Chondrocyte (in vitro differentiated cells): ENCODE measurements around the gene WDR90. TPM values are rescaled to one million over a fixed set of nuclear protein-coding genes. Genes with fewer than 3 reads are reported as not detected.

Source experiments
- DNase-seq: peaks from one replicate; pipeline ENCODE4 v3.0.0; 2021; ENCODE audit warnings: mixed read lengths, low spot score
- H3K27ac Mint-ChIP-seq: one replicate; pipeline ENCODE4 v1.8.0; 2021; ENCODE audit warnings: mild to moderate bottlenecking, moderate library complexity, mixed read lengths; ENCODE audit not compliant: unreplicated experiment
- H3K27me3 Mint-ChIP-seq: 2 replicates; pipeline ENCODE4 v1.8.0; 2021; ENCODE audit warnings: low read depth, mixed read lengths
- H3K36me3 Mint-ChIP-seq: 2 replicates; pipeline ENCODE4 v1.8.0; 2021; ENCODE audit warnings: low read depth, mixed read lengths
- H3K4me1 Mint-ChIP-seq: 2 replicates; pipeline ENCODE4 v1.8.0; 2021; ENCODE audit warnings: low read depth, mild to moderate bottlenecking, mixed read lengths
- H3K4me3 Mint-ChIP-seq: one replicate; pipeline ENCODE4 v1.8.0; 2021; ENCODE audit warnings: mild to moderate bottlenecking, moderate library complexity, mixed read lengths; ENCODE audit not compliant: unreplicated experiment
- H3K9me3 Mint-ChIP-seq: 2 replicates; pipeline ENCODE4 v1.8.0; 2021; ENCODE audit warnings: low read depth, mixed read lengths
- total RNA-seq: library from RNA; stranded (reverse); gene quantifications from 3 replicates; pipeline ENCODE4 v1.2.1, GENCODE V29; 2021
- TF ChIP-seq, protein P1 (sequence below): fragments of 200-600 bp; sonication (generic); IDR thresholded peaks from 2 replicates; pipeline ENCODE4 v1.5.0; 2021; ENCODE audit warnings: antibody characterized with exemption, mild to moderate bottlenecking, moderate library complexity

Gene WDR90
- total RNA-seq, 1 donor from 2014 or later: 17.0 TPM

DNA sequence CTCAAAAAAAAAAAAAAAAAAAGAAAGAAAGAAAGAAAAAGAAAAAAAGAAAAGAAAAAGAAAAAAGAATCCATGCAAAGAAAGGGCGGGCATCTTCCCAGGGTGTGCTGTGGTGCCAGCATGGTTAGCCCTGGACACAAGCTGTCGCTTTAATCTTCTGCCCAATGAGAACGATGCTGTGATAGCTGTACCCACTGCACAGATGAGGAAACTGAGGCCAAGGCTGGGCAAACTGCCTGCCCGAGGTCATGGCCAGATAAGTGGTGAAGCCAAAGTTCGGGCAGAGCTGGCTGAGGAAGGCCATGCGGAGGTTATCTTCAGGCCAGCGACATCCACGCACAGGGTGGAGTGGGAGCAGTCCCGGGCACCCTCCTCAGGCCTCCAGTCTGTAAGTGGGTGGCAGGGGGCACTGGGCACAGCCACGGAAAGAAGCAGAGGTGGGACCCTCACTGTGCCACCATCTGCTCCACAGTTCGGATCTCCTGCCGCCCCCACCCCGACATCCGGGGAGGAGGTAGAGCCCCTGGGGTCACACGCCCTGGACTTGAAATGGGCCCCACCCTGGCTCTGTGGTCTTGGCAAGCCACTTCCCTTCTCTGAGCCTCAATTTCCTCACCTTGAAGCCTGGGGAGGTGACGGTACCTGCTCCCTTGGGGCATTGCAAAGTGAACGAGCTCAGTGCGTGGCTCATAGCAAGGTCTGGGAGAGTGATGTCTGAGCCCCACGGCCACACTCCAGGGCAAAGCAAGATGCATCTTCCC, 49.9 kb downstream of the WDR90 start:
- no peak for DNase-seq
- Mint-ChIP-seq H3K36me3 (peaks cover 1% of the 10 kb centered on the region), H3K27me3 (peaks cover 29% of the 10 kb centered on the region), H3K27ac (no peak overlapping the region), H3K9me3 (no peaks in the 10 kb centered on the region), H3K4me1 (no peaks in the 10 kb centered on the region), H3K4me3 (no peak overlapping the region)
- TF ChIP-seq, protein P1, sequence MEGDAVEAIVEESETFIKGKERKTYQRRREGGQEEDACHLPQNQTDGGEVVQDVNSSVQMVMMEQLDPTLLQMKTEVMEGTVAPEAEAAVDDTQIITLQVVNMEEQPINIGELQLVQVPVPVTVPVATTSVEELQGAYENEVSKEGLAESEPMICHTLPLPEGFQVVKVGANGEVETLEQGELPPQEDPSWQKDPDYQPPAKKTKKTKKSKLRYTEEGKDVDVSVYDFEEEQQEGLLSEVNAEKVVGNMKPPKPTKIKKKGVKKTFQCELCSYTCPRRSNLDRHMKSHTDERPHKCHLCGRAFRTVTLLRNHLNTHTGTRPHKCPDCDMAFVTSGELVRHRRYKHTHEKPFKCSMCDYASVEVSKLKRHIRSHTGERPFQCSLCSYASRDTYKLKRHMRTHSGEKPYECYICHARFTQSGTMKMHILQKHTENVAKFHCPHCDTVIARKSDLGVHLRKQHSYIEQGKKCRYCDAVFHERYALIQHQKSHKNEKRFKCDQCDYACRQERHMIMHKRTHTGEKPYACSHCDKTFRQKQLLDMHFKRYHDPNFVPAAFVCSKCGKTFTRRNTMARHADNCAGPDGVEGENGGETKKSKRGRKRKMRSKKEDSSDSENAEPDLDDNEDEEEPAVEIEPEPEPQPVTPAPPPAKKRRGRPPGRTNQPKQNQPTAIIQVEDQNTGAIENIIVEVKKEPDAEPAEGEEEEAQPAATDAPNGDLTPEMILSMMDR: no peak

DNA sequence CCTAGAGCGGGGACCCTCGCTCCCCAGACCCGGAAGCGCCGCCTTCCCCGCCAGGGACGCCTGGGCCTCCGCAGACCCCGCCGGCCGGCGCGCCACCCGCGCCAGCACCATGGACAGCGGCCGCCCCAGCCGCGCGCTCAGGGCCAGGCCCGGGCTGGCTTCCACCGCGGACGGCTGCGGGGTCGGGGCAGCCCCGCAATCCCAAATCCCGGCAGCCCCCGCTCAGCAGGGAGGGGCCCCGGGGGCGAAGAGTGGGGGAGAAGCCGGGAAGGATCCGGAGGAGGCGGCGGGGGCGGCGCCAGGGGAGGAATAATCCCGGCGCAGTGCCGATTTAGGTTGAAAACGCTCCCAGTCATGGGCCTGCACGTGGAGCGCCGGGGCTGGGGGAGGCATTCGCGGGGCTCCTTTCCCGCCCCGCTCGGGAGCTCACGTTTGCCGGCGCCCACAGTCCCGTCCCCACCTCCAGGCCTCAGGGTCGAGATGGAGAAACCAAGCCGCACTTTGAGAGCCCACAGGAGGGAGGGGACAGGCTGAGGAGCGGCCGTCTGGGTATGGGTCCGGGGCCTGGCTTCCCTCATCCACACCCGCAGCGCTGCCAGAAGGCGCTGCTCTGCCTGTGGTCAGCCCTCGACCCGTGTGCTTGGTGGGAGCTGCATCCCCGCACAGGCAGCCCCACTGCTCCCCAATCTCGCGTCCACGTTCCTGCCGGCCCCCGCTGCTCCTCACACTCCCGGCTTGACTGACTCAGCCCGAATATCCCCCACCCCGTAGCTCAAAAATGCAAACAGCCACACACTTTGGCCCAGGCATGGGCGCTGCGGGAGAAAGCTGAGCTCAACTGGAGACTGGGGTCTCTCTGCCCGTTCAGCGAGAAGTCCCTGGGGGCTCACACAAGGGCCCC, 51.8 kb downstream of the WDR90 start:
- H3K4me3 Mint-ChIP-seq: no peak overlapping the region
- TF ChIP-seq, protein P1: no peak
- H3K27me3 Mint-ChIP-seq: peaks cover 25% of the 10 kb centered on the region
- H3K27ac Mint-ChIP-seq: no peak overlapping the region
- H3K36me3 Mint-ChIP-seq: peaks cover 1% of the 10 kb centered on the region
- H3K4me1 Mint-ChIP-seq: no peaks in the 10 kb centered on the region
- no peaks in the 10 kb centered on the region for H3K9me3 Mint-ChIP-seq
- no peak for DNase-seq

DNA sequence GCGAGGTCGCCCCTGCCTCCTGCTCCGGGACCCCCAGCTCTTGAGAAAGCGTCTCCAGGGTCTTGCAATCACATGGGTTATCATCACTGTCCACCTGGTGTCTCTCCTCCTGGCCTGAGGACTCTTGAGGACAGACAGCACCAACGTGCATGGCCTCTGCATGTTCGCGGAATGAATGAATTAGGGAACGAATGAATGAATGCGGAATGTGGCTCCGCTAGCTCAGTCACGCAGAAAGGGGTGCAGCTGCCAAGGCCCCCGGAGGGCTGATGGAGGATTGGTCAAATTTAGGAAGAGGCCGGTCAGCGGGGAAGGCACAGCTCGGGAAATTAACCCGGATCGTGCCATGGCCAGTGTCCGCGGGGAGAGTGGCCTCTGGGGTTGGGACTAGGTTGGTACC, 53.2 kb downstream of the WDR90 start:
- Mint-ChIP-seq H3K9me3 (no peaks in the 10 kb centered on the region), H3K4me1 (no peaks in the 10 kb centered on the region), H3K27me3 (peaks cover 29% of the 10 kb centered on the region), H3K4me3 (no peak overlapping the region), H3K27ac (no peak overlapping the region), H3K36me3 (peaks cover 1% of the 10 kb centered on the region)
- DNase-seq: no peak
- TF ChIP-seq, protein P1: no peak

DNA sequence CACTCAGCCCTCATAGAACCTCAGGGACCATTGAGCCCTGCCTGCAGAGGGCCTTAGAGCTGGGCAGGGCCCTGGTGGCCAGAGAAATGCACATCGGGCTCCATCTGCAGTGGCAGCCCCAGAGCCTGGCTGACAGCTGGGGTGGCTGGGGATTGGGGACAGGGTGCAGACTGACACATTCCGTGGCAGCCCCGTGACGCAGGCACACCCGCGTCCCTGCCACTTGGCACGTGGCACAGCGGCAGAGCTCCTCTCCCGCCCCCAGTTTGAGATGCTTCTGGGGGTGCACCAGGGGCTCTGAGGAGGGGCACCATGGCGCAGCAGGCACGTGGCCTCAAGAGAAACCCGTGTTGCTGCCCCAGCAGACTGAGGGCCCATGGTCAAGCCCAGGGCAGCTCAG, 54.2 kb downstream of the WDR90 start:
- peaks cover 1% of the 10 kb centered on the region for H3K36me3 Mint-ChIP-seq
- H3K4me1 Mint-ChIP-seq: no peaks in the 10 kb centered on the region
- TF ChIP-seq, protein P1: no peak
- H3K27me3 Mint-ChIP-seq: peaks cover 37% of the 10 kb centered on the region
- DNase-seq: no peak
- no peak overlapping the region for H3K27ac Mint-ChIP-seq
- H3K9me3 Mint-ChIP-seq: no peaks in the 10 kb centered on the region
- H3K4me3 Mint-ChIP-seq: no peak overlapping the region

DNA sequence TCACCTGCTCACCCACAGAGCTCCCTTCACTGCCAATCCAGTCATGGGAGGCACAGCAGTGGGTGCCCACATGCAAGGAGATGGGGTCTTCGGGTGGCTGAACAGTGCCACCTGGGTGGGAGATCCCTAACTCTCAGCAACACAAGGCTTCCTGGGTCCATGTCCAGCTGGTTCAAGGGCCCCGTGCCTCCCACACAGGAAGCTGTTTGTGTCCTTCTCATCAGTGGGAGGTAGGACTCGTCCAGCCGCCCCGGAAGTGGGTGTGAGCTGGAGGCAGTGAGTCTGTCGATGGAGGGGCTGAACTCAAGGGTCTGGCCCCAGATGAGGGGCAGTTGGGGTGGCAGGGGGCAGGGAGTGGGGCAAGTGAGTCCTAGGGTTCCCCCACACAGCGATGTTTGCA, 54.9 kb downstream of the WDR90 start:
- no peak overlapping the region for H3K27ac Mint-ChIP-seq
- no peaks in the 10 kb centered on the region for H3K9me3 Mint-ChIP-seq
- TF ChIP-seq, protein P1: no peak
- H3K4me1 Mint-ChIP-seq: no peaks in the 10 kb centered on the region
- H3K36me3 Mint-ChIP-seq: peaks cover 1% of the 10 kb centered on the region
- H3K4me3 Mint-ChIP-seq: no peak overlapping the region
- H3K27me3 Mint-ChIP-seq: peaks cover 42% of the 10 kb centered on the region
- no peak for DNase-seq
